NCI-H2081 (cell line): Measurements from ENCODE around the gene PLEKHA4.
"Not testable (repeated sequence)": the region's sequence is repeated elsewhere in the genome, so short reads cannot be mapped to it uniquely, and the experiment has no call there.

Experiments
- DNase-seq, 2 experiments: peaks; one replicate each; lab custom pipeline; 2025; lab: John Stamatoyannopoulos, UW

PLEKHA4 gene

DNA sequence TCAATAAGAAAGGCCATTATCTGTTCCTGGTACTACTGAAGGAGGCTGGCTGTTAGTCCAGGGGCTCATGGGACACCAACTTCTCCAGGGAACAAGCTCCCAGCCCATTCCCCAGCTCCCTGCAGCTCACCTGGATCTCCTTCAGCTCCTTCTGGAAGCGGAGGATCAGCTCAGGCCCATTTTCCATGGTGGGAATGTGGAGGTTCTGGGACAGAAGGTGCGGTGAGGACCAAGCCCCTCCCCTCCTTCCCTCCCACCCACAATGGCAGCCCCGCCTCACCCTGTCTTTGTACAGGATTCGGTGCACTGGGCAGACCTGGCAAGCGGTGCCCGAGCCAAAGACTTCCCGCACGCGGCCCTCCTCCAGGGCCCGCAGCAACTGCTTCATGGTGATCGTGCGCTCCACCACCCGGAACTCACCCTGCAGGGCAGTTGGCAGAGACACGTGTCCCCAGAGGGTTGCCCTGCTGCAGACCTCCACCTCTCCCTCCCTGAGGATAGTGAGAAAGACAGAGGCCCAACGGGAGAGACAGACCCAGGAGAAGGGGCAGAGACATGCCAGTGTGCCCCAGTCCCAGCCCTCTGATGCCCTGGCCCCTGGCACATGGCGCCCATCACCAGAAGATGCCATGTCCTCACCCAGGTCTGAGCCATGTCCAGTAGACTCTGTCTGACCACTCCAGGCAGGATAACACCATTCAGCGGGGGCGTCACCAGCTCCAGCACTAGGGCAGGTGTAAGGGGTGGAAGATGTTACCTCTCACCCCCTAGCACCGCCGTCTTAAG, 71.9 kb downstream of the PLEKHA4 start:
- DNase-seq, result no peak

DNA sequence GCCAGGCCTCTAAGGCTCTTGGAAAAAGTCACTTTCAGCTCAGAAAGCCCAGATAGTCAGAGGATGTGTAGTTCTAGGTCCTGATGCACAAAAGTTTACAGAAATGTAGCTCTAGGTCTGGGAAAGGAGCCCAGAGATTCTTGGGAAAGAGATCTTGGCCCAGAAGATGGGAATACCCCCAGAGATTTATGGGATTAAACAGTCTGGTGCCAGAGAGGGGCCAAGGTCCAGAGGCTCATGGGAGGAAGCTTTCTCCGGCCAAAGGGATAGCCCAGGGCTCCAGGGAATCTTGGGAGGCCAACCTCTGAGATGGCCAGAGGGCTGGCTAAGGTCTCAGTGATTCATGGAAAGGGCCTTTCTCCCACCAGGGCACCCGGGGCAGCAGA, 72.7 kb downstream of the PLEKHA4 start:
- DNase-seq, result no peak

DNA sequence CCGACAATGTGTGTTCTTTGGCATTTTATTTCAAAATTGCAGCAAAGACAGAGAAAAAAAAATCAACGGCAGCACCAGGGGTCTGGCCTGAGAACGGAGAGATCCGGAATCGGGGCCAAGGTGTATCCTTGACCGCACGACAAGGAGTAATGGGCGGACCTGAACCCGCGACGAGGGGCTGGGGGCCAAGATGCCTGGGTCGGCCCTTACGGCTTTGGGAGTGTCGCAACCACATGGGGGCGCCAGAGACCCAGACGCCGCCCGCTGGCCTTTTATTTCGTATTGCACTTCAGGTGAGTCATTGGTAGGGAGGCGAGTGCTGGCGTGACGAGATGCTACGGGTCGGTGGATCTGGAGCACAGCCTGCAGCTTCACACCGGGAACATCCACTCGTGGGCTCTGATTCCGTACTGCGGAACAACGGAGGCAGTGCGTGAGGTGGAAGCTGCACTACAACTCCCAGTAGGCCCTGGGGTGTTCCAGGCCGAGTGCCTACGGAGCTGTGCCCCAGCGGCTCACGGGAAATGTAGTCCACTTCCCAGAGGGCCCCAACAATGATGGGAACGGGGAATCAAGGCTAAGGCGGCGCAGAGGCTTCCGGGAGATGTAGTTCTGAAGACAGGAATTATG, 73.2 kb downstream of the PLEKHA4 start:
- peak; percentile 89 to 93 for DNase-seq

DNA sequence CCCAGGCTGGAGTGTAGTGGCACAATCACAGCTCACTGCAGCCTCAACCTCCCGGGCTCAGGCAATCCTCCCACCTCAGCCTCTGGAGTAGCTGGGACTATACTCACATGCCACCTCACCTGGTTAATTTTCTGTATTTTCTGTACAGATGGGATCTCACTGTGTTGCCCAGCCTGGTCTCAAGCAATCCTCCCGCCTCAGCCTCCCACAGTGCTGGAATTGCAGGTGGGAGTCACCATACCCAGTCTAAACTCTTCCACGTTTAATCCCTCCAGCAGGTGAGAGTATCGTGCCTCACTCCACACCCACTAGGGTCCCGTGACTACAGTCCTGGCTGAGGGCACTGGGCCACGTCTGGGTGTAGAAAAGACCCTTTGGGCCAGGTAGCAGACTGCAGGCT, 74.1 kb downstream of the PLEKHA4 start:
- DNase-seq, result no peak

DNA sequence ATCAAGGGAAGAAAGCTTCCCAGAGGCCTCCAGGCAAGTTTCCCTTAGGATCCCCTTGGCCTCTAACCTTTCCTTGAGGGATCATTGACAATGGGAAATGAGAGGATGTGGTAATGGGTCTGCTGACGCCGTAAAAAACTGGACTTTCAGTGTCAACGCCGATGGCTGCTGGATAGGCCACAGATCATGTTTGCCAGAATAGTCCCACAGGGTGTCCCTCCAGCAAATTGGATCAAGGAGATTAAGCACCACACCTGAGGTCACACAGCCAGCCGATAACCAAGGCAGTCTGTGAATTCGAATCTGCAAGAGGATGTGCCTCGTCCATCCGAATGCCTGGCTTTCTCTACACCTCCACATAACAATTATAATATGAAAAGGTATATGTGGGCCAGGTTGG, 75.1 kb downstream of the PLEKHA4 start:
- no peak for DNase-seq

DNA sequence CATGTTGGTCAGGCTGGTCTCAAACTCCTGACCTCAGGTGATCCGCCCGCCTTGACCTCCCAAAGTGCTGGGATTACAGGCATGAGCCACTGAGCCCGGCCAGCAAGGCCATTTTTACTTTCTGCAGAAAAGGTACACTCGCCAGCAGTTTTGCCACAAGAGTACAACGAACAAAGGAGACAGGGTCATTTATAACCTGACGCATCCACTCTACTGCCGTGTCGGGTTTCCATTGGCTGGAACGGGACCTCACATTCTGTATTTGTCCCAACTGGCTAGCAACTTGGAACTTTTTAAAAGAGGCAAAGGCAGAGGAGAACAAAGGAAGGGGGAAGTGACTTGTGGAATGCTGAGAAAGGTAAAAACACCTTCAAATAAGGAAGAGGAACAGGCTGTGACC, 81.1 kb downstream of the PLEKHA4 start:
- not testable (repeated sequence) for DNase-seq
